ENCODE measurements around the gene SPTB.
A peak's percentile ranks its signal among the peaks of the same experiment; 100 is the strongest.

SPTB gene

DNA sequence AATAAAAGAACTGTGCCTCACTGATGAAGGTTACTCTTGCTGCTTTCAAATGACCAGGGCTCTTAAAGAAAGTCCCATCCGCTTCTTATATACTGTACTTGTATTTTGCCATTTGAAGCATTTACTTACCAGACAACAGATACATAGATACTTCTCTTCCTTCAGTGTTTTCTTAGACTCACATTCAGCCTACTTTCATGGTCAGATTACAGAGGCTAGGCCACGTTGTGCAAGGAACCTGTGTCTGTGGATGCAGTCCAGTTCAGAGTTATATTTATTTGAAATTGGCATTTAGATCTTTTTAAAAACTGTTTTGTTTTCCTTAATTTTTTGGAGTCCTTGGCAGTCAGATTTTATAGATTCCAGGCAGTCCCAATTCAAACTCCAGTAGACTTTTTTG, 40.8 kb upstream of the SPTB start:
- H3K4me3 ChIP-seq (ENCODE audit: low read depth, low read length) = no peak overlapping the region
- no peak for TF ChIP-seq CTCF (IDR thresholded peaks at IDR 0.05; ENCODE audit: low read depth, low read length, missing control alignments)
- no peak for DNase-seq (ENCODE audit: low read depth)
- in situ Hi-C loops (cut with HindIII; ENCODE audit: low sequenced_read_pairs) = loop anchor here (5.0 kb wide), 1 partner anchor 67 kb away; the partner anchor contains the start of gene FNTB

- in situ Hi-C loops (cut with HindIII; ENCODE audit: low sequenced_read_pairs) = loop anchor here (5.0 kb wide), 1 partner anchor 68 kb away; the partner anchor contains the start of gene FNTB
- TF ChIP-seq CTCF (IDR thresholded peaks at IDR 0.05; ENCODE audit: low read depth, low read length, missing control alignments) = no peak
- DNase-seq (ENCODE audit: low read depth) = no peak
Observed at GRCh38 chr14:64919618-64920017, 39.9 kb upstream of the SPTB start.

DNA sequence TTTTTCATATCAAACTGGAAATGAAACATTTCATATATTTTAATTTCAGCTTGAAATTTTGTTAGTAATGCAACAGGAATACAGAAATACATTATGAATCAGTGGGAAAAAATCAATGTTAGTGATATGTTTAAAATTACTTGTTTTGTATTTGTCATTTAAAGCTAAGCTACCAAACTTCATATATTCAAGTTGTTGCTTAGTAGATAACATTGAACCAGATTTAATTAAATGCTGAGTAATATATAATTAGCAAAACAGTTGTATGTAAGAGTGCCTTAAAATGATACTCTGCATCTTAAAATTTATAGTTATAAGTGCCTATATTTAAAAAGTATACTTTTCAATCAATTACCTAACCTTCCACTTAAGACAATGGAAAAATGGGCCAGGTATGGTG, 39.5 kb upstream of the SPTB start:
- no peak overlapping the region for H3K4me3 ChIP-seq (ENCODE audit: low read depth, low read length)
- in situ Hi-C loops (cut with HindIII; ENCODE audit: low sequenced_read_pairs) = no loop called here
- no peak for DNase-seq (ENCODE audit: low read depth)
- TF ChIP-seq CTCF (IDR thresholded peaks at IDR 0.05; ENCODE audit: low read depth, low read length, missing control alignments) = no peak

More at GRCh38 chr14:64919618-64920017, 39.9 kb upstream of the SPTB start:
- H3K4me3 ChIP-seq (ENCODE audit: low read depth, low read length) = no peak overlapping the region

GRCh38 chr14:64918216-64918615, 38.5 kb upstream of the SPTB start:
- no peak overlapping the region for H3K4me3 ChIP-seq (ENCODE audit: low read depth, low read length)
- TF ChIP-seq CTCF (IDR thresholded peaks at IDR 0.05; ENCODE audit: low read depth, low read length, missing control alignments) = no peak
- DNase-seq (ENCODE audit: low read depth) = no peak
- in situ Hi-C loops (cut with HindIII; ENCODE audit: low sequenced_read_pairs) = no loop called here

- DNase-seq (ENCODE audit: low read depth) = no peak
- TF ChIP-seq CTCF (IDR thresholded peaks at IDR 0.05; ENCODE audit: low read depth, low read length, missing control alignments) = no peak
- in situ Hi-C loops (cut with HindIII; ENCODE audit: low sequenced_read_pairs) = no loop called here
- no peak overlapping the region for H3K4me3 ChIP-seq (ENCODE audit: low read depth, low read length)
Observed at GRCh38 chr14:64915797-64916196, 36.1 kb upstream of the SPTB start.

DNA sequence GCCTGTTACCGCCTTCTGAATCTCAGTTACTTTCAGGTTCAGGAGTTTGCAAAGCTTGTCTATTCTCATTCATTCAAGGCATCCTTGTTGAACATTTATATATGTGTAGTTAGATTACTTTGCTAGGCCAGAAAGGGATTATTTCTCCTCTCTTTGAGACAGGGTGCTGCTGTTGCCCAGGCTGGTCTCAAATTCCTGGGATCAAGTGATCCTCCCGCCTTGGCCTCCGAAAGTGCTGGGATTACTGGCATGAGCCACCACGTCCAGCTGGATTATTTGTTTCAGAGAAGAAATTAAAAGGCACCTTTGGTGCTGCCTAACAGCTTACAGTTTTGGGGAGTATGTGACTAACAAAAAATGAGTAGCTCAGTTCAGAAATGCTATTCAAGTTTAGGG, 35.3 kb upstream of the SPTB start:
- no peak for TF ChIP-seq CTCF (IDR thresholded peaks at IDR 0.05; ENCODE audit: low read depth, low read length, missing control alignments)
- DNase-seq (ENCODE audit: low read depth) = no peak
- in situ Hi-C loops (cut with HindIII; ENCODE audit: low sequenced_read_pairs) = no loop called here
- peak overlapping the region; percentile 88 for H3K4me3 ChIP-seq (ENCODE audit: low read depth, low read length)
